Neural progenitor cell (in vitro differentiated cells): ENCODE data around the gene MCF2L2. TPM values are rescaled to one million over a fixed set of nuclear protein-coding genes. Genes with fewer than 3 reads are reported as not detected.

Experiments
- DNase-seq: peaks from one replicate; pipeline ENCODE4 v3.0.0-alpha.2; 2016; ENCODE audit warnings: low spot score
- H2AFZ ChIP-seq: fragments of 200-600 bp; sonication (generic); replicated peaks from 2 replicates; pipeline ENCODE4 v1.6.1; 2016; ENCODE audit warnings: antibody characterized with exemption
- H3F3A ChIP-seq: fragments of 200-600 bp; sonication (generic); 2 replicates; pipeline ENCODE4 v1.6.1; 2016; ENCODE audit warnings: antibody characterized with exemption, low read depth
- H3K27ac ChIP-seq: fragments of 200-600 bp; sonication (generic); 2 replicates; pipeline ENCODE4 v1.5.1; 2016; ENCODE audit warnings: mild to moderate bottlenecking
- H3K27me3 ChIP-seq: fragments of 200-600 bp; sonication (generic); 2 replicates; pipeline ENCODE4 v1.6.1; 2016; ENCODE audit warnings: mild to moderate bottlenecking, moderate library complexity
- H3K36me3 ChIP-seq: fragments of 200-600 bp; sonication (generic); 2 replicates; pipeline ENCODE4 v1.5.1; 2016
- H3K4me1 ChIP-seq: fragments of 200-600 bp; sonication (generic); 2 replicates; pipeline ENCODE4 v1.6.1; 2016; ENCODE audit warnings: mixed run types
- H3K4me2 ChIP-seq: fragments of 200-600 bp; sonication (generic); 2 replicates; pipeline ENCODE4 v1.6.1; 2016
- H3K4me3 ChIP-seq: fragments of 200-600 bp; sonication (generic); 2 replicates; pipeline ENCODE4 v1.5.1; 2016
- H3K79me2 ChIP-seq: fragments of 200-600 bp; sonication (generic); 2 replicates; pipeline ENCODE4 v1.6.1; 2016; ENCODE audit warnings: low read depth
- H3K9ac ChIP-seq: fragments of 200-600 bp; sonication (generic); 2 replicates; pipeline ENCODE4 v1.6.1; 2016
- H3K9me3 ChIP-seq: fragments of 200-600 bp; sonication (generic); 2 replicates; pipeline ENCODE4 v1.5.1; 2016; ENCODE audit warnings: low read depth
- H4K20me1 ChIP-seq: fragments of 200-600 bp; sonication (generic); 2 replicates; pipeline ENCODE4 v1.6.1; 2016; ENCODE audit warnings: low read depth
- H3K27ac Mint-ChIP-seq: 3 replicates; pipeline ENCODE4 v1.8.0; 2021; ENCODE audit warnings: mixed read lengths
- H3K27me3 Mint-ChIP-seq: 2 replicates; pipeline ENCODE4 v1.8.0; 2022; ENCODE audit warnings: low read depth, mild to moderate bottlenecking, inconsistent platforms, moderate library complexity, mixed read lengths; ENCODE audit not compliant: insufficient read depth
- H3K36me3 Mint-ChIP-seq: 3 replicates; pipeline ENCODE4 v1.8.0; 2021; ENCODE audit warnings: mixed read lengths
- H3K4me1 Mint-ChIP-seq: 3 replicates; pipeline ENCODE4 v1.8.0; 2021; ENCODE audit warnings: mixed read lengths
- H3K4me3 Mint-ChIP-seq: 3 replicates; pipeline ENCODE4 v1.8.0; 2021; ENCODE audit warnings: mild to moderate bottlenecking, moderate library complexity, mixed read lengths
- H3K9me3 Mint-ChIP-seq: 3 replicates; pipeline ENCODE4 v1.8.0; 2020; ENCODE audit warnings: mixed read lengths
- EZH2 ChIP-seq: fragments of 200-600 bp; sonication (generic); IDR thresholded peaks from 2 replicates; pipeline ENCODE4 v1.6.1; 2017; ENCODE audit warnings: antibody characterized with exemption, mild to moderate bottlenecking, moderate library complexity
- EZH2phosphoT487 ChIP-seq: fragments of 200-600 bp; sonication (generic); IDR thresholded peaks from 2 replicates; pipeline ENCODE4 v1.6.1; 2017; ENCODE audit warnings: antibody characterized with exemption
- total RNA-seq: library from RNA; depleted of rRNA; stranded (reverse); fragments of >200 nt; gene quantifications from 2 replicates; pipeline ENCODE4 v1.2.3, GENCODE V29; 2015; ENCODE audit warnings: low replicate concordance
- TF ChIP-seq, protein P1 (sequence below): fragments of 200-600 bp; sonication (generic); IDR thresholded peaks from 2 replicates; pipeline ENCODE4 v1.5.1; 2017; ENCODE audit warnings: antibody characterized with exemption, mild to moderate bottlenecking

The MCF2L2 gene
- total RNA-seq, 1 donor from 2014 or later = 11.1 TPM

DNA sequence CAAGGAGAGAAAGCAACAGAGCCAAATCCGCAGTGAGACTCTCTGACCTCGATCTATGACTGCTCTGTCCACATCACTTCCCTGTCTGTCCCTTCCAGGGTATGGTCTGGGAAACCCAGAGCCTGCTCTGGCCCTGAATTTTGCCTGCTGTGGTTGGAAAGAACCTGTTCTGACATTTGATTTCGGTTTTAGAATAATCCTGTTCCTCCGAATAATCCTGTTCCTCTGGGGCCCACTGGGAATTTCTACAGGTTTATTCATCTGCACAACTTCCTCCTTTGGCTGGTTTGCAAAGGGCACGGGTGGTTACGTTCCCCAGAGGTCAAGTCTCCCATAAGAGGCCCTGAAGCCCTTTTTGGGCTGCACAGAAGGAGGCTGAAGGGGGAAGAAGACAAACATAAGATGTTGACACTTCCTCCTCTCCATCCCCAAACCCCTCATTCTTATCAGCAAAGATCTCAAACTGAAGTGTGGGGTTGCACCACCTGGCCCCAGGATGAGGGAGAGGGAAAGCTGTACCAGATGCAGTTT, 276.5 kb downstream of the MCF2L2 start:
- Histone ChIP-seq H4K20me1 (no peaks in the 10 kb centered on the region), H3K27me3 (no peaks in the 10 kb centered on the region), H3F3A (no peaks in the 10 kb centered on the region), H3K27ac (no peak overlapping the region), H2AFZ (no peak overlapping the region), H3K9me3 (no peaks in the 10 kb centered on the region), H3K4me2 (no peak overlapping the region), H3K4me1 (no peaks in the 10 kb centered on the region), H3K9ac (no peak overlapping the region), H3K36me3 (no peaks in the 10 kb centered on the region), H3K79me2 (no peaks in the 10 kb centered on the region), H3K4me3 (no peak overlapping the region)
- TF ChIP-seq EZH2phosphoT487 (no peak), EZH2 (no peak)
- TF ChIP-seq, protein P1, sequence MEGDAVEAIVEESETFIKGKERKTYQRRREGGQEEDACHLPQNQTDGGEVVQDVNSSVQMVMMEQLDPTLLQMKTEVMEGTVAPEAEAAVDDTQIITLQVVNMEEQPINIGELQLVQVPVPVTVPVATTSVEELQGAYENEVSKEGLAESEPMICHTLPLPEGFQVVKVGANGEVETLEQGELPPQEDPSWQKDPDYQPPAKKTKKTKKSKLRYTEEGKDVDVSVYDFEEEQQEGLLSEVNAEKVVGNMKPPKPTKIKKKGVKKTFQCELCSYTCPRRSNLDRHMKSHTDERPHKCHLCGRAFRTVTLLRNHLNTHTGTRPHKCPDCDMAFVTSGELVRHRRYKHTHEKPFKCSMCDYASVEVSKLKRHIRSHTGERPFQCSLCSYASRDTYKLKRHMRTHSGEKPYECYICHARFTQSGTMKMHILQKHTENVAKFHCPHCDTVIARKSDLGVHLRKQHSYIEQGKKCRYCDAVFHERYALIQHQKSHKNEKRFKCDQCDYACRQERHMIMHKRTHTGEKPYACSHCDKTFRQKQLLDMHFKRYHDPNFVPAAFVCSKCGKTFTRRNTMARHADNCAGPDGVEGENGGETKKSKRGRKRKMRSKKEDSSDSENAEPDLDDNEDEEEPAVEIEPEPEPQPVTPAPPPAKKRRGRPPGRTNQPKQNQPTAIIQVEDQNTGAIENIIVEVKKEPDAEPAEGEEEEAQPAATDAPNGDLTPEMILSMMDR = no peak
- H3K9me3 Mint-ChIP-seq = no peaks in the 10 kb centered on the region
- no peak overlapping the region for H3K4me3 Mint-ChIP-seq
- no peaks in the 10 kb centered on the region for H3K36me3 Mint-ChIP-seq
- no peaks in the 10 kb centered on the region for H3K4me1 Mint-ChIP-seq
- H3K27me3 Mint-ChIP-seq = peaks cover 3% of the 10 kb centered on the region
- no peak overlapping the region for H3K27ac Mint-ChIP-seq
- no peak for DNase-seq

DNA sequence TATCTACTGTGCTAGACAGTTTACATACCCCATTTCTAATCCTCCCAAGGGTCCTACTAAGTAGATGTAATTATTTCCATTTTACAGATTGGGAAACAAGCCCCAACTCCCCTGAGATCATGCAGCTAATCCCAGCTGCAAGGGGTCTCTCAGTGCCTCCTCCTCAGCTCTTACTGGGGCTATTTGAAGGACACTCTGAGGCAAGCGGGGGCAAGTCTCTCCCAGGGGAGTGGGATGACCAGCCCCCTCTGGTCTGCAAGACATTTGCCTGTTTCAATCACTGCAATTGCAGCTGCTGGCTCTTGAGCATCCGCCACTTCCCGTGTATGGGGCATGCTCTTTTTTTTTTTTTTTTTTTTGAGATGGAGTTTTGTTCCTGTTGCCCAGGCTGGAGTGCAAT, 277.3 kb downstream of the MCF2L2 start:
- Histone ChIP-seq H3K4me2 (no peak overlapping the region), H3K27ac (no peak overlapping the region), H3K27me3 (no peaks in the 10 kb centered on the region), H2AFZ (no peak overlapping the region), H3F3A (no peaks in the 10 kb centered on the region), H4K20me1 (no peaks in the 10 kb centered on the region), H3K4me1 (no peaks in the 10 kb centered on the region), H3K36me3 (no peaks in the 10 kb centered on the region), H3K9me3 (no peaks in the 10 kb centered on the region), H3K9ac (no peak overlapping the region), H3K79me2 (no peaks in the 10 kb centered on the region), H3K4me3 (no peak overlapping the region)
- DNase-seq = no peak
- no peaks in the 10 kb centered on the region for H3K36me3 Mint-ChIP-seq
- H3K4me1 Mint-ChIP-seq = no peaks in the 10 kb centered on the region
- TF ChIP-seq EZH2 = no peak
- TF ChIP-seq EZH2phosphoT487 = no peak
- TF ChIP-seq, protein P1 = no peak
- H3K27ac Mint-ChIP-seq = no peak overlapping the region
- no peak overlapping the region for H3K4me3 Mint-ChIP-seq
- H3K9me3 Mint-ChIP-seq = no peaks in the 10 kb centered on the region
- peaks cover 3% of the 10 kb centered on the region for H3K27me3 Mint-ChIP-seq

DNA sequence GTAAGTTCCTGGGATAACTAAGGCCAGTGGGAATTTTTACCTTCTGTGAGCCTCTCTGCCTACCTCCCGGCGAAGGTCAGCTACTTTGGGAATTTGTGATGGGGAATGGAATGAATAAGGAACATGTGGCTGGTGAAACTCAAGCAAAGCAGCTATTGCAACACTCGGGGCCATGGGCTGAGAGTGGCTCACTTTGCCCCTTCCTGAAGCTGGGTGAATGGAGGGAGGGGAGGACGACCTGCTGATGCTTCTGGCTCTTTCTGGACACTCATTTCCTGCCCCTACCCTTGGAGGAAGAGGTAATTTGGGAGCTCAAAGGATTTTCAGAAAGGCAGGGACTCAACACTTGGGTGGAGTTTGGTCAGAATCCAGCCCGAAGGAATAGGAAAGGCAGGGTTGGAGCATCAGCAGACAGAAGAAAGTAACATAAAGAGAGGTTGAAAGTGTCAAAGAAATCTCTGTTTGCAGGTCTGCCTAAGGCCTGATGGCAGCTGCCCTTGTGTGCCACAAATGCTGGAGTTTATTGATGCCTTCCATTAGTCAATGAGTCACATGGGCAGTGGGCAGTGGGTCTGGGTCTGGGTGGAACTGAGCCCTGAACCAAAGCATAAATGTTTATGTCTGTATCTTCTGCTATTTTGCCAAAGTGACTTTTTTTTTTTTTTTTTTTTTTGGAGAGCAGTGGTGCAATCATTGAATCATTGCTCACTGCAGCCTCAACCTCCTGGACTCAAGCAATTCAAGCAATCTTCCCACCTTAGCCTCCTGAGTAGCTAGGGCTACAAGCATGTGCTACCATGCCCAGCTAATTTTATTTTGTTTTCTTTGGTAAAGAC, 278.3 kb downstream of the MCF2L2 start:
- Histone ChIP-seq H3K4me1 (no peaks in the 10 kb centered on the region), H3K4me3 (no peak overlapping the region), H3K9ac (no peak overlapping the region), H2AFZ (peak overlapping the region; percentile 40), H3K27me3 (no peaks in the 10 kb centered on the region), H3K27ac (no peak overlapping the region), H3K9me3 (no peaks in the 10 kb centered on the region), H3K36me3 (no peaks in the 10 kb centered on the region), H3F3A (no peaks in the 10 kb centered on the region), H3K79me2 (no peaks in the 10 kb centered on the region), H3K4me2 (no peak overlapping the region), H4K20me1 (no peaks in the 10 kb centered on the region)
- TF ChIP-seq EZH2phosphoT487 (no peak), EZH2 (no peak)
- TF ChIP-seq, protein P1 = no peak
- Mint-ChIP-seq H3K4me1 (no peaks in the 10 kb centered on the region), H3K27me3 (peaks cover 3% of the 10 kb centered on the region), H3K36me3 (no peaks in the 10 kb centered on the region), H3K4me3 (no peak overlapping the region), H3K9me3 (no peaks in the 10 kb centered on the region), H3K27ac (no peak overlapping the region)
- no peak for DNase-seq
